ENCODE measurements around the gene FGF4.

FGF4 gene

GRCh38 chr11:69808667-69809086, 33.5 kb upstream of the FGF4 start:
- no peak overlapping the region for H3K4me3 ChIP-seq (ENCODE audit: control insufficient read depth, low read depth, low read length)
- DNase-seq (ENCODE audit: low read depth) = no peak
- no peak for TF ChIP-seq CTCF (IDR thresholded peaks at IDR 0.05; ENCODE audit: control insufficient read depth, insufficient read depth, low read depth, low read length, missing control alignments)

- H3K4me3 ChIP-seq (ENCODE audit: control insufficient read depth, low read depth, low read length) = no peak overlapping the region
- TF ChIP-seq CTCF (IDR thresholded peaks at IDR 0.05; ENCODE audit: control insufficient read depth, insufficient read depth, low read depth, low read length, missing control alignments) = no peak
- no peak for DNase-seq (ENCODE audit: low read depth)
Measured at GRCh38 chr11:69807106-69807815, 32.1 kb upstream of the FGF4 start.

GRCh38 chr11:69804769-69805508, 29.8 kb upstream of the FGF4 start:
- TF ChIP-seq CTCF (IDR thresholded peaks at IDR 0.05; ENCODE audit: control insufficient read depth, insufficient read depth, low read depth, low read length, missing control alignments) = no peak
- H3K4me3 ChIP-seq (ENCODE audit: control insufficient read depth, low read depth, low read length) = no peak overlapping the region
- no peak for DNase-seq (ENCODE audit: low read depth)

DNA sequence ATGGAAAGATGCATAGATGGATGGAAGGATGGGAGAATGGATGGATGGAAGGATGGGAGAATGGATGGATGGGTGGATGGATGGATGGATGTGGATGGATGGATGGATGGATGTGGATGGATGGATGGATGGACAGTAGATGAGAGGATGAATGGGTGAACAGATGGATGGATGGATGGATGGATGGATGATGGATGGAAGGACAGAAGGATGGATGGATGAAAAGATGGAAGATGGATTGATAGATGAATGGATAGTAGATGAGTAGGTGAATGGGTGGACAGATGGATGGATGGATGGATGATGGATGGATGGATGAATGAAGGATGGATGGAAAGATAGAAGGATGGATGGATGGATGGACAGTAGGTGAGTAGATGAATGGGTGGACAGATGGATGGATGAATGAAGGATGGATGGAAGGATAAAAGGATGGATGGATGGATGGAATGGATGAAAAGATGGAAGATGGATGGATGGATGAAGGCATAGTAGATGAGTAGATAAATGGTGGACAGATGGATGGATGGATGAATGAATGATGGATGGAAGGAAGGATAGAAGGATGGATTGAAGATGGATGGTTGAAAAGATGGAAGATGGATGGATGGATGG, 28.6 kb upstream of the FGF4 start:
- DNase-seq (ENCODE audit: low read depth) = no peak
- H3K4me3 ChIP-seq (ENCODE audit: control insufficient read depth, low read depth, low read length) = no peak overlapping the region
- no peak for TF ChIP-seq CTCF (IDR thresholded peaks at IDR 0.05; ENCODE audit: control insufficient read depth, insufficient read depth, low read depth, low read length, missing control alignments)

- TF ChIP-seq CTCF (IDR thresholded peaks at IDR 0.05; ENCODE audit: control insufficient read depth, insufficient read depth, low read depth, low read length, missing control alignments) = no peak
- DNase-seq (ENCODE audit: low read depth) = no peak
- H3K4me3 ChIP-seq (ENCODE audit: control insufficient read depth, low read depth, low read length) = no peak overlapping the region
Measured at GRCh38 chr11:69803022-69803421, 27.9 kb upstream of the FGF4 start.

GRCh38 chr11:69802590-69802989, 27.4 kb upstream of the FGF4 start:
- DNase-seq (ENCODE audit: low read depth) = no peak
- TF ChIP-seq CTCF (IDR thresholded peaks at IDR 0.05; ENCODE audit: control insufficient read depth, insufficient read depth, low read depth, low read length, missing control alignments) = no peak
- no peak overlapping the region for H3K4me3 ChIP-seq (ENCODE audit: control insufficient read depth, low read depth, low read length)
